CD4-positive, alpha-beta T cell treated with Interferon gamma for 1 hour (primary cell): ENCODE measurements around the gene GSG1L.

Experiments used
- DNase-seq: peaks from one replicate; pipeline ENCODE4 v3.0.0-alpha.2; 2020

The GSG1L gene

DNA sequence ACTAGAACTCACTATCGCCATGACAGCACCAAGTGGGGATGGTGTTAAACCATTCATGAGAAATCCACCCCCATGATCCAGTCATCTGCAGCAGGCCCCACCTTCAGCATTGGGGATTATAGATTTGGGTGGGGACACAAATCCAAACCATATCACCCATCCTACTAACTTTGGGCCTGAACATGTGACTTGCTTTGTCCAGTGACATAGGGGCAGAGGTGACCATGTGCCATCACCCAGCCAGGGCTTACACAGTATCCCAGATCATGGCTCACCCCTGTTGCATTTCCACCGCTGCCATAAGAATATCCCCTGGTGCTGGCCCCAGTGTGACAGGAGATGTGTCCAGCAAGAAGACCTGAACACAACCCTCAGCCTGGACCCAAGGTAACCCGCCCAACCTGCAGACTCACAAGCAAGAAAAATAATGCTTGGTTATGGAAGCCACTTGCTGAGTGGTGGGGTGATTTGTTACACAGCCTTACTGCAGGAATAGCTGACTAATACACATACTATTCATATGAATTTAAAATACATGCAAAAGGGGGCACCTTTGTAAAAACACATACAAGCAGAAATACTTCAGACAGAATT lies 130.9 kb downstream of the GSG1L start:
- no peak for DNase-seq

DNA sequence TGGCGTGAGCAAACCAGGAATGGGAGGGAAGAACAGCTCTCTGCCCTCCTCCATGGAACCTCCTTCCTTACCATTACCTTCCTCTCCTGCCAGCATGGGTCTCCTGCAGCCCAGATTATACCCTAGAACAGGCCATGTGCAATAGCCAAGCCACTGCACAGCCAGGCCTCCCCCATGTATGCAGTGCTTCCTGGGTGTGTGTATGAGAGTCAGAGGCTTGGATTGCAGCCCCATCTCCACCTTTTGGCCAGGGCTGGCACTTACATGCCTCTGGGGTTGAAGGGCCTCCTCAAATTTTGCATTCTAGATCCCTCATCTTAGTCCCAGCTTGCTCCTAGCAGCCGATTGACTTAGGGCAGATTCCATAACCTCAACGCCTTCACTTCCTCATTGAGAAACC lies 133.7 kb downstream of the GSG1L start:
- DNase-seq = no peak

DNA sequence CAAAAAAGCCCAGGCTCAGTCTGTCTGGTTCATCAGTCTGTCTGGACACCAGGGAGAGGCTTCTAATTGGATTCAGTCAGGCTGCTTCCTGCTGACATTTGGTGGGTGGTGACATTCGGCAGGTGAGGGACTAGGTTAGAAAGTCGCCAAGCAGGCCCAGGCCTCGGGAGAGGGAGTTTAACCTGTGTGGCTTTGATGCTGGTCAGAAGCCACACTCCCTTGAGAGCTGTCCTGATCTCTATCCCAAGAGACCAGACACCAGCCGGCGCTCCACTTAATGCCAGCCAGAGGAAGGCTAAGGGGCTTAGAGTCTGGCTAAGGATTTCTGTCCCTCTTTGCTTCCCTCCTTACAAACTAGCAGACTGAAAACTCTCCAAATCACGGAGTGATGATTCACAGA lies 135.0 kb downstream of the GSG1L start:
- no peak for DNase-seq

DNA sequence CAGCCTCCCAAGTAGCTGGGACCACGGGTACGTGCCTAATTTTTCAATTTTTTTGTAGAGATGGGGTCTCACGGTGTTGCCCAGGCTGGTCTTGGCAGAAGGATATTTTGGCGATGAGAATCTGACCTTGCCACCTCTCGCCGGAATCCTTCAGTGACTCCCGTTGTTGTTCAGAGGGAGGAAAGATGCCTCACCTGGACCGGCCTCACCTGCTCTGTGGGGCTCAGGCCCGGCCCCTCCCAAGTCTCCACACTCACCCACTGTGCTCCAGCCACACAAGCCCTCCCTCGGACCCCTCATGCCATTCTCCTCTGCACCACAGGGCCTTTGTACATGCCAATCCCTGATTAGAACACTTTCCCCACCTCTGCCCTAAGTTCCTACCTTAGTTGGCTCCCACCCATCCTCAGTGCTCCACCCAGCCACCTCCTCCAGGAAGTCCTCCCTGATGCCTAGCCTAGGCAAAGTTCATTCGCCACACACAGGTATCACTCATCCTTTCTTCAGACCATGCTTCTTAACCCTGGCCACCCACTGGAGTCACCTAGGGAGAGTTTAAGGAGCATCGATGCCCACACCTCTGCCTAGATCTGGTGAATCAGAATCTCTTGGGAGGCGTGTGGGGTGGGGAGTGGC lies 136.1 kb downstream of the GSG1L start:
- DNase-seq = no peak

DNA sequence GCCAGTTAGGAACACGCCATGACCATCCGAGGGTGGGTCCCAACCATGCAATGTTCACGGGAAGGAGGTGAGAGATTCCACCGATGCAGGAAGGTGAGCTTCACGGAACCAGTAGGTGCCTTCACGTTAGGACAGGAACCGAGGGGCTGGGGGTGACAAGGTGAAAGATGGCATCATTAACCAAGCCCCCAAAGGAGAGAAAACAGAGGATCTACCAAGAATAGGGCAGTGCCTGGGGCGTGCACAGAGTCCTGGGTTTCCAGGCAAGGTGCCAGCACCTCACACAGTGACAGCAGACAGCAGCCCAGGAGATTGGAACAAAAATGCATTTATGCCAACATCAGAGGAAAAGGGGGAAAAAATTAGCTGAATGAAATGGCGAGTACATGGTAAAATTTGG lies 137.9 kb downstream of the GSG1L start:
- no peak for DNase-seq

DNA sequence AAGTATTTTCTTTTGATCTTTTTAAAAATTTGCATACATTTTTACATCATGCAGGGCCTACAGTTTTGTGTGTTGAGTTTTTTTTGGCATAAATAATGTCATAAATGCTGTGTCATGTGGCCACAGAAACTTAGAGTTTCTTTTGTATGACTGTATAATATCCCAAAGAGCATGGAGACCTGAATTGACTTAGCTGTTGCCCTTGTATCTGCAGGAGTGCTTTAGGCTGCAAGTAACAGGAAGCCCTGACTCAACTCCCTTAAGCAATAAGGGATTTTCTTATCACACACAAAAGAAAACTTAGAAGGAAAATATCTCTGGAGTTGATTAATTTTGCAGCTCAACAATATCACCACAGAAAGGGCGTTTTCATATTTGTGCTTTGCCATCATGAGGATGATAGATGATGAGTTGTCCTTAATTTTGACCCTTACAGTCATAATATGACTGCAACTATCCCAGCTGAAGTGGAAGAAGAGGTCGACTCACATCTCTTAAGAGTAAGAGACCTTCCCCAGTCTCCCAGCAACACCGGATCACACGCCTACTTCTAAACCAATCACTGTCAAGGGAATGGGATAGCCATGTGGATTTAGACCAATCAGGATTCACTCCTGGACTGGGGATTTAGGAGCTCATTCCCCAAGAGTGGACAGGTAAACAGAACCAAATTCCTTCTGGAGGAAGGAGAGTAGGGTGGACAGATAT lies 138.9 kb downstream of the GSG1L start:
- no peak for DNase-seq

DNA sequence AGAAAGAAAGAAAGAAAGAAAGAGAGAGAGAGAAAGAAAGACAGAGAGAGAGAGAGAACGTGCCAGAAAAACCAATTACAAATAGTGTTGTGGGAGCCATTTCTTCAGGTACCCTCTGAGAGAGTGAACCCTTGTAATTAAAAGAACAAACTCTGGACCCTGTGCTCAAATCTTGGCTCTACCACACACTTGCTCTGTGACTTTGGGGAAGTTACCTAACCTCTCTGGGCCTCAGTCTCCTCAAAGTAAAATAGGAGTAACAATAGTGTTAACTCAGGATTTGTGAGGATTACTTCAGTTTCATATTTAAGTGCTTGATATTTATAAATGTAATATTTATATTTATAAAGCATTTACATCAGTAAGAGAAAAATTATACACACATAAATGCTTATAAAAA lies 139.8 kb downstream of the GSG1L start:
- no peak for DNase-seq

DNA sequence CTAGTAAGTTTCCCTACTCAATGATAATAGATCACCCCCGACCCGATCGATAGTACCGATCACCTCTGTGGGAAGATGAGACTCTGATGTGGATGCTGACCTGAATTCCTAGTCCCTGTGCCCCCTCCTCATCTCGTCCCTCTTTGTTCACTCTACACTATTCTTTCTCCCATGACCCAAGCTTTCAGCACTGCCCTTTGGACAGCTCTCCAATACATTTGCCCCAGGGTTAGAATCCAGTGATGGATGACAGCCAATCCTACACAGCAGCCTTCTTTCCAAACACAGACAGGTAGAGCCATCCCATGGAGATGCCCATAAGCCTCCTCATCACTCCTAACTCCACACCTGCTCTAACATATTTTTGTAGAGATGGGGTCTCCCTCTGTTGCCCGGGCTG lies 141.1 kb downstream of the GSG1L start:
- no peak for DNase-seq

DNA sequence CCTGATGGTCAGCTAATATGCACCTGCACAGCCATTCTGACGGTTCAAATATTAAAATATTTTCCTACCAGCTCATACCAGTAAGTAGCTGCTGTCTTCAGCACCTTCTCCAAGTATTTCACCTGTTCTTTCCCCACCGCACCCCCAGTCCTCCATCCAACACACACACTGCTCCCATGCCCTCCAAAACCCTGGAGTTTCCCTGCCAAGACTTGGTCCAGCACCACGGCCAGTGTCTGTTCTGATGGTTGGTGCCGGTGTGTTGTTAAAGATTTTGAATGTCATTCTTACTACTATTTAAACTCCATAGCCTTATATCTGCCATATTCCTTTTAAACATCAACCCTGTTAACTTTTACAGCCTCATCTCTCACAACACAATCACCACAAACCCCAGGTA lies 142.4 kb downstream of the GSG1L start:
- no peak for DNase-seq

DNA sequence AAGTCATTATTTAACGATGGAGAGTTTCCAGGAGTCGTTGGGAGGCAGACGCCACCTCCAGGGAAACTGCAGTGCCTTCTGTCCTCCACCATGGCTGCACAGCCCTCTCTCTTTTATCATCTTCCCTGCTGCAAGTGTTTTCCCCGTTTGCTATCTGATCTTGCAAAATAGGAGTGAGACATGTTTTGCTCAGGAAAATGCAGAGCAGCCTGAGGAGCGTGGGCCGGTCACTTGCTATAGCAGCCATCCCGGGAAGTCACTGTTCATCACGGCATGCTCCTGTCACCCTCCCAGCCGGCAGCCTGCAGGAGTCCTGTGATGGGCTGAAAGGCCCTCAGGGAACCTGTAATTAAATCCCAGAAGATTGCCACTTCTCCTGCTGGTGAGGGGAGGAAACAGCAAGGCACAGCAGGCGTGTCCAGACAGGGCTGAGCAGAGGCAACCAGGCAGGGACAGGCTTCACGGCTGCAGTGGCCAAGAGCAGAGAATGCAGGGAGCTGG lies 143.1 kb downstream of the GSG1L start:
- DNase-seq = no peak

DNA sequence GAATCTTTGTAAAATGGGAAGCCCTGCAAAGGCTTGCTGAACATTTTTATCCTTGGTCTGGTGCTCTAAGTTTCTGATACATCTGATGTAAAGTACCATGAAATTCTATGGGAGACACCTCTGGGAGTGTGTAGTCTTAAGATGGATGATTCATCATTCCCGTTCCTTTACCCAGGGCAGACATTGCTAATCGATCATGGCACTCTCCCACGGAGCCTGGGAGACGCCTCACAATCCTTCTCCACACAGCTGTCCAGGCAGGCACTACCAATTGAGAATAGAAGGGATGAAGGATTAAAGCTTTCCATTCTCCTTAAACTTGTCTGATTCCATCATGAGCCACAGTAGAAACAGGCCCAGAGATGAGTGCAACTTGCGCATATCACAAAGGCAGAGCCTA lies 144.8 kb downstream of the GSG1L start:
- DNase-seq = no peak

DNA sequence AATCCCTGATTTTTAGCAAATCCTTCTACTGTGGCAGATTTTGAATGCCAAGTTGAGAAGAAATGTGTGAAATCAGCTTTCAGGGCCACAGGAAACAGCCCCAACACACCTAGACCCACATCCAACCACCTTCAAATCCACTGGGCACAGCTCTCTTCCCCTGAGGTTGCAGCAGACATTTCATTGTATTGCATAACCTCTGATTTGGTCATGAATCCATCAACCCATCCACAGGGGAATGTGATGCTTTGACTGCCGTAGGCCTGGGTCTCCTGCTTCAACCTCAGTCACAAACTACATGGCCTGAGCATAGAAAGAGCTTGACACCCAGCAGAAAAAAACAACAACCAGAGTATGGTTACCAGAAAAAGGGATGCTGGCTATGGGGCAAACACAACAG lies 145.6 kb downstream of the GSG1L start:
- no peak for DNase-seq

DNA sequence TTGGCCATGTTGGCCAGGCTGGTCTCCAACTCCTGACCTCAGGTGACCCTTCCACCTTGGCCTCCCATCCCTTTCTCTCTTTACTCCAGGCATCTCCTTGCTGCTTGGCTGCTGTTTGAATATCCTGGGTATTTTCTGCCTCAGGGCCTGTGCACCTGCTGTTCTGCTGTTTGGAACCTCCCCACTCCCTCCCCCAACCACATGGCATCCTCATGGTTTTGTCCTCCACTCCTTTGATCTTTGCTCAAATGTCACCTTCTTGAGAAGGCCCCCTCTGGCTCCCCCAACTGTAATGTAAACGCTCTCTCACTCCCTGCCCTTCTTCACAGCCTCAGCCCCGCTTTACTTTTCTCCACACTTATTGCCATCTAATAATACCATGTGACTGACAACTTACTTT lies 152.0 kb downstream of the GSG1L start:
- no peak for DNase-seq

DNA sequence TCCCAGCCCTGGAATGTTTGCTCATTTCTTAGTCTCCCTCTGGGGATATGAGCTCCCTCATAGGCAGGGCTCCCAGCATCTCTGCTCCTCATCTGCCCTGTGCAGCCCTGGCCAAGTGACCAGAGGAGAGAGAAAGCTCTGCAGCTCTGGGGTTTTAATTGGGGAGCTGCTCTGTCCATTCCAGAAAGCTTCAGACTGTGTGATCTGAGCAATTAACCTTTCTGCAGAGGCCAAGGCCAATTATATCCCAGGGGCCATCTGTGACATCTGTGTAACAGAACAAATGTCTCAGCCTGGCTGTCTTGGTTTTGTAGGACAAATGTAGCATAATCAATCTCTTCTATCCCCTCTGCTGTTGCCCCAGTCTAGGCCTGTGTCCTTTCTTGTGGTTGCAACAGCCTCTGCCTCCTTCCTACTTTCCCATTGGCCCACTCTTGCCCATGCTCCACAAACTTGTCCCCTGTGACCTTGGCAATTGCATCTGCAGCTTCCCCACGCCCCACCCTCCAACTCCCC lies 156.0 kb downstream of the GSG1L start:
- no peak for DNase-seq

DNA sequence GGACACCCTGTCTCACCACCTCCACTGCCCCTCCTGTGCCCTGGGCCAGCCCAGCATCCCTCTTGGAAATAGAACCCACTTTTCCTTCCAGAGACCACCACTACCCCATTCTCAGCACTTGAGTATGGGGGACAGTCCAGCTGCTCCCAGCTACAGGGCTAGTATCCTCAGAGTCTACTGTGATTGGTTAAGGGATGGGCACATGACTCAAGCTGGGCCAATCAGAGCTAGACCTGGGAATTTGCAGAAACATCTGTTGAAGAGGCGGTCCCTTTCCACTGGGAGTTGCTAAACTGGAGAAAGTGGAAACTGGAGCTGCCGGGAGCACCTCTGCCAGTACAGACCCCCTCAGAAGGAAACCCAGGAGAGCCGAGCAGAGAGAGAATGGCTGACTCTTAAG lies 156.6 kb downstream of the GSG1L start:
- DNase-seq = no peak

DNA sequence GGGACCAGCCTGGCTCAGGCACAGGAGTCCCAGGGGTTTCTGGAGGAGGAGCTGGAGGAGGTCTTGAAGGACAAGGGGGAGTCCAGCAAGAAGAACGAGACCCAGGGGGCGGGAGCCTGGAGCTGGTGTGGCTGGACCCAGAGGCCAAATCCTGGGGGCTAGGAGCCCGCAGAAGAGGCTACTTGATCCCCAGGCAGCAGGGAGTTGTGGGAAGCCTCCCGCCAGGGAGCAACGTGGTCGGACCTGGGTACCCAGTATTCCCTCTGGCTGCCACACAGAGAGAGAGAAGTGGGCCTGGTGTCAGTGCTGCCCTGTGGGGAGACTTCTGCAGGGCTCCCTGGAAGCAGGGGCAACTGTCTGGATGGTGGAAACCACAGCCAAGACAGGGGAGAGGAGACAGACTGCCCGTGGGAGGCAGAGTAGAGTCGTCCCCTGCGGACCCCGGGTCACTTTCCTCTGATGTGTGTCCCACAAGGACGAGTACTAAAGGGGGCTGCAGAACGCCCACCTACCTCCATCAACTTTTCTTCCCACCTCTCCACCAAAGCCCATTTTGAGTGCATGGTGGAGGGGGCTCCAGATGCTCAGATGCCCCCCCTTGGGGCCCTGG lies 160.4 kb downstream of the GSG1L start:
- no peak for DNase-seq

DNA sequence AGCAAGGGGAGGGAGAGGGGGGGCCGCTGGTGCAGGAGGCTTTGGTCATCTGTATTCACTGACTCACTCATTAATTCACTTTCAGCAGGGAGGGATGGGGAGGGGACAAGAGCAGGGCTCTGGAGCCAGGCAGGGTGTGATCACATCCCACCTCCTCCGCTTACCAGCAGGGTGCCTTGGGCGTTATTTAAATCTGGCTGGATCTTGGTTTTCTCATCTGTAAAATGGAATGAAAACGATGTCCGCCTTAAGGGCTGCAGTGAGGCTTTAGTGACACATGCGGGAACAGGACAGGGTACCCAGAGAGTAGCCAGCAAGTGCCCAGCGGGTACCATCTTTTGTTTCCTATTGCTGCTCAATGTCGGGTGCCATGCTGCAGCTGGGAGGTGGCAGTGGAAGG lies 161.0 kb downstream of the GSG1L start:
- DNase-seq = no peak

DNA sequence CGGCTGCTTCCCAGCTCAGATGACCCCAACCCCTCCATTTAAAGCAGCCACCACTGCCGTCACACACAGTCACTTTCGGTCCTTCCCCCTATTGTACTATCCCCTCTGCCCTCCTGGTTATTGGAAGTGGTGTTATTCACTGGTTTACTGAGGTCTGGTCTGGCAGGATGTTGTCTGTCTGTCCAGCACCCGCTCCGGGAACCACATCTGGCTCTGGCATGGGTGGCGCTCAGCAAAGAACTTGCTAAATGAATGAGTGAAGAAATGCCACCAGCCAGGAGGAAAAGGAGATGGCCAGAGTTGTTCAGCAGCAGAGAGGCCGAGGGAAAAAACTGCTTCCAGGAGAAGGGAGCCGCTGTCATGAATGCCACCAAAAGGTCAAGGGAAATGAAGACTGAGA lies 161.6 kb downstream of the GSG1L start:
- DNase-seq = no peak

DNA sequence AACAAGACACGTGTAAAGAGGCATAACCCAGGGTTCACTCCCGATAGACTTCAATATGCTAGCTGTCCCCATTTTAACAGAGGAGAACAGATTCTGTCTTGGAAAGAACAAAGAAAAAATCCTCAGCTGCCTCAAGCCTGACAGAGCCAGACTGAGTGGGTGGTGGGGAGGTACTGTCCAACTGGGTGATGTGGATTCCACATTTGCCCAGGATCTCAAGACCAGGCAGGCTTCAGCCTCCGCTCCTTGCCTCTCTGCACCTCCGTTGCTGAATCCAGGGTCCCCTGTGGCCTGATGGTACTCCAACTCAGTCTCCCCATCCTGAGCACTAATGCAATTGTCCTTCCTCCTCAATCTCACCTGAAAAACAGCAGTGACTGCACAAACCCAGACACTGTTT lies 163.8 kb downstream of the GSG1L start:
- no peak for DNase-seq

DNA sequence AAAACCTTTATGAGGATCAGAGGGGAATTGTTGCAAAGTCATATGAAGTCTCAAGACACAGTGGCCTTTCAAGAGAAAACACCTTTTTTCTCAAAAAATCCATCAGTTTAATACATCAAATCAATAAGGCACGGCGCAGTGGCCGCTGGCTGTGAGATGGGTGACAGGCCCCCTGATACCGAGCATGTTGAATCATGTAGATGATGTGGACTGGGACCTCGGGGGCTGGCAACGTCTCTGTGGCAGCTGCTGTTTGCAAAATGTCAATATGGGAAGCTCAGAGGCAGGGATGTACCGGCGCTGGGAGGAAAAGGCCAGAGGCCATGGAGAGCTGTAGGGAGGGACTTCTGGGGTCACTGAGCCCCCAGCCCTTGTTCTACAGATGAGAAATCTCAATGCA lies 169.1 kb downstream of the GSG1L start:
- DNase-seq = no peak

DNA sequence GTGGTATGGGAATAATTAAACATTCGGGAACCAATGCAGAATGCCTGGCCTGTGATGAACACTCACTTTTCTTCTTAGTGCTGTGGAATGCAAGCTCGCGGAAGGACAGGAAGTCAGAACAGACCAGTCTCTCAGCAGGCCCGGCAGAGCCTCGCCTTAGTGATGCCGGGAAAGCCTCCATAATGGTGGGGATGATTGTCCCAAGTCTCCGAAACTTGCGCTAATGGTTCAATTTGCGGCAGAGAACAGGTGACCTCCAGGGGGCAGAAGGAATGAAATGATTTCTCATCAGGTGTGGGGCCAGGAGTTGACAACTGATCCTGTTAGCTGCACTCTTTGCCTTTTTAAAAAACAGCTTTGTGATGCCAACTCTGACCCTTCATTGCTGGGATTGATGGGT lies 170.6 kb downstream of the GSG1L start:
- no peak for DNase-seq

DNA sequence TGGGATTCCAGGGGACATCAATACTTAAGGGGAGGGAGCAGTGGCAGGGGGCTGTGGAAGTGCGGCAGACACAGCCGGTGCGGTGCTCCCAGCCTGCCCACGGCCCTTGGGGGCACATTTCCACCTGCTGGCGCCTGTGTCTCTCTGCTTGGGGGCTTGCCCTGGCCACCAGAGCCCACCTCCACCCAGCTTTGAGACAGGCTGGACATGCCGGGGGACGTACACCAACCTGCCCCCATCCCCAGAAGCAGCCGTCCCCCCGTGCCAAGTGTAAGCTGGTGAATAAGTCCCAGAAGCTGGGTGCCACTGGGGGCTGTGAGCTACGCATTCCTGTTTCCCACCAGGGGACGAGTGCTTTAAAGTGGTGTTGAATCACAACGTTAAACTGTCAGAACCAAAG lies 172.6 kb downstream of the GSG1L start:
- DNase-seq = no peak

DNA sequence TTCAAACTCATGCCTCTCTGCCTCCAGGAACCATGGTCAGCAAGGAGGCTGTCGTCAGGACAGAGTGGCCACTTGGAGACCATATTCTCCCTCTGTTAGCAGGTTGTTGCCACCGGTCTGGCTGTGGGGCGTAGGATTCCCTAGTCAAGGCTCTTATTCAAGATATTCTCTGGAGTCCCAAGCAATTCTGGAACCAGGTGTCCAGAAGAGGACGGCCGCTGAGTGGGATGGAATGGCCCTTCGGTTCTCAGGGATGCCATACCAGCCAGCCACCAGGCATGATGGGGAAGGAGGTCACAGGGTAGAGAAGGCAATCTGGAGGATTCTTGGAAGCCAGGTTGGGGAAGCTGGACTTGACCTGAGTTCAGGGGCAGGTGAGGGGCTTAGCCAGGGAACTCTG lies 173.5 kb downstream of the GSG1L start:
- no peak for DNase-seq

DNA sequence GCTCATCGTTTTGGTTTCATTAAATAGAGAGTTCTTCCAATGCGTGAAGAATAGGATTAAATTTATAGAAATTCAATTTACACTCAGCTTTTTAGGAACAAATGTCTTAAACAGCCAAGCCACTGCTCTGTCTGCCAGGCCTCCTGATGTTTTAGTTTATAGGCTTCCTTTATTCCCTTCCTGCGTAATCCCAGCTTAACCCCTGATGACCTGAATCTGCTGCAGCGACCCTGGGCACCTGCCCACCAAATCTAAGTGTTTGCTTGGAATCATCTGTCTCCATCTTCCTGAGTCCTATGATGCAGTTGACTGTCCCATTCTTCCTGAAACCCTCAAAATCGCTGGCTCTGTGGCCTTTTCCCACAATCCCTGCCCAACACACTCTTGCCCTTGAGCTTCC lies 179.9 kb downstream of the GSG1L start:
- no peak for DNase-seq
